ENCODE results near the gene ZNF74. TPM values are rescaled to one million over a fixed set of nuclear protein-coding genes. Genes with fewer than 3 reads are reported as not detected.
A peak's percentile ranks its signal among the peaks of the same experiment; 100 is the strongest.
"Not testable (repeated sequence)": the region's sequence is repeated elsewhere in the genome, so short reads cannot be mapped to it uniquely, and the experiment has no call there.

Gene ZNF74
- total RNA-seq, result 10 to 100 TPM in 1 of 2 experiments, 1 to 10 TPM in 1; 6.5 to 10.3 TPM

- peak; percentile 90 for DNase-seq
- Mint-ChIP-seq H3K9me3 (ENCODE audit: low read depth) (no peaks in the 10 kb centered on the region), H3K27ac (peak within 1 kb of the TSS; percentile 86), H3K4me3 (peak within 1 kb of the TSS; percentile 77), H3K4me1 (peaks cover 24% of the 10 kb centered on the region), H3K36me3 (ENCODE audit: low read depth) (peaks cover 2% of the 10 kb centered on the region), H3K27me3 (no peaks in the 10 kb centered on the region)
- ATAC-seq, result peak; percentile 95
- CTCF ChIA-PET, result interaction anchor here (0.5 to 1.1 kb wide), 3 partner anchors 11 to 30 kb away, joined by 3 read pairs; no protein-coding TSS in a partner anchor
- intact Hi-C loops (cut with DNase I, micrococcal nuclease), result loop anchor here in 1 of 2 experiments (1.0 kb wide), 3 partner anchors 102 to 464 kb away; partner anchors contain the start of genes MED15 and PI4KA
- POLR2A ChIA-PET, result interaction anchor here (0.7 kb wide), 1 partner anchor 114 kb away, joined by 5 read pairs; the partner anchor contains the start of gene MED15
Measured at GRCh38 chr22:20393705-20394476, at the start of gene ZNF74. Gene ZNF74, plus strand, starts transcription at chr22:20394151. Its CDS starts 478 bp downstream, at chr22:20394629.

- H3K9me3 Mint-ChIP-seq (ENCODE audit: low read depth); H3K4me1 Mint-ChIP-seq; CTCF ChIA-PET; H3K27me3 Mint-ChIP-seq; POLR2A ChIA-PET; ATAC-seq; DNase-seq; H3K4me3 Mint-ChIP-seq; H3K27ac Mint-ChIP-seq; H3K36me3 Mint-ChIP-seq (ENCODE audit: low read depth); intact Hi-C loops (cut with DNase I, micrococcal nuclease): not testable (repeated sequence)
Measured at GRCh38 chr22:20346553-20346952, 47.4 kb upstream of the ZNF74 start.

GRCh38 chr22:20352536-20352935 lies 41.4 kb upstream of the ZNF74 start:
- POLR2A ChIA-PET; ATAC-seq; H3K36me3 Mint-ChIP-seq (ENCODE audit: low read depth); H3K27me3 Mint-ChIP-seq; H3K4me1 Mint-ChIP-seq; intact Hi-C loops (cut with DNase I, micrococcal nuclease); DNase-seq; H3K9me3 Mint-ChIP-seq (ENCODE audit: low read depth); H3K27ac Mint-ChIP-seq; H3K4me3 Mint-ChIP-seq: not testable (repeated sequence)
- CTCF ChIA-PET, result interaction anchor here (0.6 kb wide), 1 partner anchor 66 kb away, joined by 3 read pairs; no protein-coding TSS in a partner anchor

GRCh38 chr22:20354238-20354975 lies 39.5 kb upstream of the ZNF74 start:
- Mint-ChIP-seq H3K27me3 (no peaks in the 10 kb centered on the region), H3K36me3 (ENCODE audit: low read depth) (no peaks in the 10 kb centered on the region), H3K4me1 (no peaks in the 10 kb centered on the region), H3K27ac (no peak overlapping the region), H3K4me3 (no peak overlapping the region), H3K9me3 (ENCODE audit: low read depth) (no peaks in the 10 kb centered on the region)
- intact Hi-C loops (cut with DNase I, micrococcal nuclease), result no loop called here
- ChIA-PET POLR2A (no interaction called here), CTCF (no interaction called here)
- DNase-seq (no peak), ATAC-seq (no peak)

GRCh38 chr22:20355939-20356636 lies 37.9 kb upstream of the ZNF74 start:
- intact Hi-C loops (cut with DNase I, micrococcal nuclease); H3K27ac Mint-ChIP-seq; H3K27me3 Mint-ChIP-seq; ATAC-seq; H3K4me1 Mint-ChIP-seq; DNase-seq; POLR2A ChIA-PET; H3K4me3 Mint-ChIP-seq; H3K36me3 Mint-ChIP-seq (ENCODE audit: low read depth); CTCF ChIA-PET; H3K9me3 Mint-ChIP-seq (ENCODE audit: low read depth): not testable (repeated sequence)

GRCh38 chr22:20356906-20357305 lies 37.0 kb upstream of the ZNF74 start:
- ATAC-seq; H3K4me3 Mint-ChIP-seq; CTCF ChIA-PET; DNase-seq; POLR2A ChIA-PET; H3K27ac Mint-ChIP-seq; H3K27me3 Mint-ChIP-seq; intact Hi-C loops (cut with DNase I, micrococcal nuclease); H3K36me3 Mint-ChIP-seq (ENCODE audit: low read depth); H3K9me3 Mint-ChIP-seq (ENCODE audit: low read depth); H3K4me1 Mint-ChIP-seq: not testable (repeated sequence)

- H3K36me3 Mint-ChIP-seq (ENCODE audit: low read depth); H3K27me3 Mint-ChIP-seq; H3K27ac Mint-ChIP-seq; POLR2A ChIA-PET; DNase-seq; H3K4me3 Mint-ChIP-seq; ATAC-seq; H3K4me1 Mint-ChIP-seq; CTCF ChIA-PET; intact Hi-C loops (cut with DNase I, micrococcal nuclease); H3K9me3 Mint-ChIP-seq (ENCODE audit: low read depth): not testable (repeated sequence)
Measured at GRCh38 chr22:20357967-20358366, 36.0 kb upstream of the ZNF74 start.

GRCh38 chr22:20358503-20359239 lies 35.3 kb upstream of the ZNF74 start:
- H3K9me3 Mint-ChIP-seq (ENCODE audit: low read depth); H3K27me3 Mint-ChIP-seq; intact Hi-C loops (cut with DNase I, micrococcal nuclease); POLR2A ChIA-PET; ATAC-seq; H3K4me3 Mint-ChIP-seq; DNase-seq; H3K27ac Mint-ChIP-seq; H3K36me3 Mint-ChIP-seq (ENCODE audit: low read depth); CTCF ChIA-PET; H3K4me1 Mint-ChIP-seq: not testable (repeated sequence)

GRCh38 chr22:20360261-20360660 lies 33.7 kb upstream of the ZNF74 start:
- H3K4me3 Mint-ChIP-seq; POLR2A ChIA-PET; DNase-seq; CTCF ChIA-PET; intact Hi-C loops (cut with DNase I, micrococcal nuclease); ATAC-seq; H3K27ac Mint-ChIP-seq; H3K36me3 Mint-ChIP-seq (ENCODE audit: low read depth); H3K9me3 Mint-ChIP-seq (ENCODE audit: low read depth); H3K27me3 Mint-ChIP-seq: not testable (repeated sequence)
- peaks cover 14% of the 10 kb centered on the region for H3K4me1 Mint-ChIP-seq

- DNase-seq; intact Hi-C loops (cut with DNase I, micrococcal nuclease); H3K36me3 Mint-ChIP-seq (ENCODE audit: low read depth); CTCF ChIA-PET; H3K27ac Mint-ChIP-seq; H3K27me3 Mint-ChIP-seq; ATAC-seq; H3K9me3 Mint-ChIP-seq (ENCODE audit: low read depth); H3K4me3 Mint-ChIP-seq; POLR2A ChIA-PET: not testable (repeated sequence)
- peaks cover 14% of the 10 kb centered on the region for H3K4me1 Mint-ChIP-seq
Measured at GRCh38 chr22:20360866-20361751, 32.8 kb upstream of the ZNF74 start.

All from activated CD4-positive, alpha-beta T cell treated with anti-CD3 and anti-CD28 coated beads for 36 hours (primary cell).